Ishikawa (cell line): ENCODE results near the gene HERC3.

Experiments used
- EP300 ChIP-seq: IDR thresholded peaks from 2 replicates; pipeline ENCODE4 v1.6.1; 2012; ENCODE audit warnings: borderline replicate concordance
- MAX ChIP-seq: IDR thresholded peaks from 2 replicates; pipeline ENCODE4 v1.6.1; 2012
- REST ChIP-seq: IDR thresholded peaks from 2 replicates; pipeline ENCODE4 v1.6.1; 2012; ENCODE audit warnings: low read depth, mild to moderate bottlenecking
- TEAD4 ChIP-seq: IDR thresholded peaks from 2 replicates; pipeline ENCODE4 v1.6.1; 2012
- YY1 ChIP-seq: IDR thresholded peaks from 2 replicates; pipeline ENCODE4 v1.6.1; 2012; ENCODE audit warnings: low read depth

- TF ChIP-seq EP300 = no peak
- TF ChIP-seq REST = no peak
- TF ChIP-seq YY1 = no peak
- TF ChIP-seq MAX = no peak
- TF ChIP-seq TEAD4 = no peak
Measured at GRCh38 chr4:88681209-88681608, 88.9 kb downstream of the HERC3 start.
